Fibroblast of peridontal ligament (primary cell): ENCODE data around the gene GTF2H2.
"Not testable (repeated sequence)": the region's sequence is repeated elsewhere in the genome, so short reads cannot be mapped to it uniquely, and the experiment has no call there.

Source experiments
- DNase-seq: peaks from one replicate; pipeline ENCODE4 v3.0.0-alpha.2; 2010; ENCODE audit errors: extremely low read depth

Gene GTF2H2

GRCh38 chr5:71013575-71013974 is 53.9 kb downstream of the GTF2H2 start:
- no peak for DNase-seq

GRCh38 chr5:71011194-71011792 is 56.2 kb downstream of the GTF2H2 start:
- no peak for DNase-seq

GRCh38 chr5:71006983-71007382 is 60.5 kb downstream of the GTF2H2 start:
- DNase-seq: not testable (repeated sequence)
